ENCODE measurements around the gene NR5A1. TPM values are rescaled to one million over a fixed set of nuclear protein-coding genes. Genes with fewer than 3 reads are reported as not detected.

NR5A1 gene
- polyA plus RNA-seq, 2 of the 4 experiments (the other 2 are of a cell fraction) = not detected

DNA sequence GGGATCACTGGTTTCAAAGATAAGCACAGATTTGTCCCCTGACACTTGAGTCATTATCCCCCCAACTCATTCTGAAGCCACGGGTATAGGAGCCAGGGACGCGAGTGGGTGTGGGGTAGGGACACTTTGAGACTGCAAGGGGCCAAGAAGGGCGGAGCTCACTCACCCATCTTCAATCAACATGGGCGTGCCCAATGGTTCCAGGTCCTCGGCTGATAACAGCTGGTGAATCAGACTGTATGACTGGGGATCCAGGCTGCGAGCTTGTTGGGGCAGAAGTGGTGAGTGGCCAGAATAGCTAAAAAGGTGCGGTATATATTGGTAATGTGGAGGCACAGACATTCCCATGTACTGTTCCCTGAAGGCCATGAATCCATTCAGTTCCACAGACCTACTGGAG is 30.7 kb upstream of the NR5A1 start:
- ChIA-PET CTCF (interaction anchor here (1.1 to 7.1 kb wide), 9 partner anchors 11 to 173 kb away, joined by 3 to 122 read pairs (median 13); partner anchors contain the start of gene PSMB7), POLR2A (no interaction called here)
- Histone ChIP-seq H3K4me2 (no peak overlapping the region), H3K4me3 (no peak overlapping the region), H3K27ac (no peak overlapping the region), H3K4me1 (no peaks in the 10 kb centered on the region), H3K9me3 (no peaks in the 10 kb centered on the region)
- WGBS (ENCODE audit: missing lambda C conversion rate) = 89% methylated on average over 8 of the region's 8 CpGs
- DNase-seq (ENCODE audit: low read depth in 1 of 2, low spot score in 1 of 2) = no peak
- ATAC-seq = no peak
- no peak for FAIRE-seq
- TF ChIP-seq ZSCAN20 (CRISPR knock-in tag; IDR thresholded peaks at IDR 0.05) (no peak), USF2 (IDR thresholded peaks at IDR 0.05) (no peak), FOXS1 (CRISPR knock-in tag; IDR thresholded peaks at IDR 0.05) (no peak)

GRCh38 chr9:124535846-124536245 is 28.6 kb upstream of the NR5A1 start:
- ChIA-PET POLR2A (no interaction called here), CTCF (interaction anchor here (0.6 to 7.1 kb wide), 33 partner anchors 11 to 281 kb away, joined by 3 to 122 read pairs (median 4); partner anchors contain the start of gene PSMB7)
- no peak for DNase-seq (ENCODE audit: low read depth in 1 of 2, low spot score in 1 of 2)
- FAIRE-seq = no peak
- H3K4me3 ChIP-seq = no peak overlapping the region
- TF ChIP-seq SREBF2 (IDR thresholded peaks at IDR 0.05) (no peak), CHD4 (IDR thresholded peaks at IDR 0.05; ENCODE audit: borderline replicate concordance) (no peak), ESRRA (IDR thresholded peaks at IDR 0.05; ENCODE audit: borderline replicate concordance, low read length) (no peak), ZNF302 (CRISPR knock-in tag; IDR thresholded peaks at IDR 0.05) (no peak), KDM5A (IDR thresholded peaks at IDR 0.05) (no peak), POLR2AphosphoS2 (conservative IDR thresholded peaks at IDR 0.05; ENCODE audit: low read length) (no peak), MAZ (IDR thresholded peaks at IDR 0.05; ENCODE audit: borderline replicate concordance, low read depth, low read length) (no peak), PHF8 (IDR thresholded peaks at IDR 0.05; ENCODE audit: borderline replicate concordance, low read depth) (no peak), EHF (CRISPR knock-in tag; IDR thresholded peaks at IDR 0.05) (no peak), MAFK (IDR thresholded peaks at IDR 0.05; ENCODE audit: partially characterized antibody) (no peak), CBX2 (IDR thresholded peaks at IDR 0.05; ENCODE audit: borderline replicate concordance, low read depth) (no peak)
- WGBS (ENCODE audit: missing lambda C conversion rate) = 93% methylated on average over 10 of the region's 10 CpGs
- H3K4me1 ChIP-seq = no peaks in the 10 kb centered on the region
- H3K27ac ChIP-seq = no peak overlapping the region
- no peak for ATAC-seq
- H3K9me3 ChIP-seq = no peaks in the 10 kb centered on the region
- H3K4me2 ChIP-seq = no peak overlapping the region

DNA sequence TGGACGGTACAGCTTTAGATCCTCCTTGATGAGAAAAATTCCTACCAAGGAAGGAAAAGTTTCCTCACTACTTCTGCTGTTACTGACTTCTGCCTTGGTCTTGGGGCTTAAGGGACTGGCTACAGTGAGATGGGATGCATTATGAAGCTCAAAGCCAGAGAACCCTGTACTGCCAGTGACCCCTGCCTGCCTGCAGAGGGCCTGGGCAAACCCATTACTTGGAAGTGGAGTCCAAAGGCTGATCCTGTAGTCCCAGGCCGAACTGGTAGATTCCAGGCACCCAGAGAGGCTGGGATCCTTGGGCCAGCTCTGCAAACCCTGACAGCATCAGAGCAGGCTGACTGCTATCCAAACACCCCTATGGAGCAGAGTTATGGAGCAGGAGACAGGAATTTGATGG is 25.7 kb upstream of the NR5A1 start:
- no peak overlapping the region for H3K4me3 ChIP-seq
- no peak for TF ChIP-seq KDM1A (IDR thresholded peaks at IDR 0.05; ENCODE audit: low read depth)
- TF ChIP-seq MAZ (IDR thresholded peaks at IDR 0.05; ENCODE audit: borderline replicate concordance, low read depth, low read length) = no peak
- TF ChIP-seq, protein P1, sequence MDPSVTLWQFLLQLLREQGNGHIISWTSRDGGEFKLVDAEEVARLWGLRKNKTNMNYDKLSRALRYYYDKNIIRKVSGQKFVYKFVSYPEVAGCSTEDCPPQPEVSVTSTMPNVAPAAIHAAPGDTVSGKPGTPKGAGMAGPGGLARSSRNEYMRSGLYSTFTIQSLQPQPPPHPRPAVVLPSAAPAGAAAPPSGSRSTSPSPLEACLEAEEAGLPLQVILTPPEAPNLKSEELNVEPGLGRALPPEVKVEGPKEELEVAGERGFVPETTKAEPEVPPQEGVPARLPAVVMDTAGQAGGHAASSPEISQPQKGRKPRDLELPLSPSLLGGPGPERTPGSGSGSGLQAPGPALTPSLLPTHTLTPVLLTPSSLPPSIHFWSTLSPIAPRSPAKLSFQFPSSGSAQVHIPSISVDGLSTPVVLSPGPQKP (IDR thresholded peaks at IDR 0.05; ENCODE audit: low read depth, low read length) = no peak
- no peak for TF ChIP-seq EHMT2 (IDR thresholded peaks at IDR 0.05; ENCODE audit: low read depth)
- TF ChIP-seq KDM5A (IDR thresholded peaks at IDR 0.05) = no peak
- TF ChIP-seq TP53 (CRISPR knock-in tag; IDR thresholded peaks at IDR 0.05) = no peak
- TF ChIP-seq FOSL2 (IDR thresholded peaks at IDR 0.05) = no peak
- no peak for TF ChIP-seq FOSL2 (CRISPR knock-in tag; IDR thresholded peaks at IDR 0.05)
- no peak for TF ChIP-seq ZFP36 (IDR thresholded peaks at IDR 0.05; ENCODE audit: borderline replicate concordance, partially characterized antibody)
- TF ChIP-seq RCOR1 (IDR thresholded peaks at IDR 0.05; ENCODE audit: low read depth, low read length) = no peak
- no peak for TF ChIP-seq FOSB (CRISPR knock-in tag; IDR thresholded peaks at IDR 0.05)
- no peak for TF ChIP-seq JUNB (IDR thresholded peaks at IDR 0.05)
- no peak for TF ChIP-seq PHF8 (IDR thresholded peaks at IDR 0.05; ENCODE audit: borderline replicate concordance, low read depth)
- TF ChIP-seq GATA3 (IDR thresholded peaks at IDR 0.05; ENCODE audit: borderline replicate concordance) = no peak
- TF ChIP-seq, protein P2, sequence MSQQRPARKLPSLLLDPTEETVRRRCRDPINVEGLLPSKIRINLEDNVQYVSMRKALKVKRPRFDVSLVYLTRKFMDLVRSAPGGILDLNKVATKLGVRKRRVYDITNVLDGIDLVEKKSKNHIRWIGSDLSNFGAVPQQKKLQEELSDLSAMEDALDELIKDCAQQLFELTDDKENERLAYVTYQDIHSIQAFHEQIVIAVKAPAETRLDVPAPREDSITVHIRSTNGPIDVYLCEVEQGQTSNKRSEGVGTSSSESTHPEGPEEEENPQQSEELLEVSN (IDR thresholded peaks at IDR 0.05; ENCODE audit: borderline replicate concordance, low read depth) = no peak
- TF ChIP-seq, protein P3, sequence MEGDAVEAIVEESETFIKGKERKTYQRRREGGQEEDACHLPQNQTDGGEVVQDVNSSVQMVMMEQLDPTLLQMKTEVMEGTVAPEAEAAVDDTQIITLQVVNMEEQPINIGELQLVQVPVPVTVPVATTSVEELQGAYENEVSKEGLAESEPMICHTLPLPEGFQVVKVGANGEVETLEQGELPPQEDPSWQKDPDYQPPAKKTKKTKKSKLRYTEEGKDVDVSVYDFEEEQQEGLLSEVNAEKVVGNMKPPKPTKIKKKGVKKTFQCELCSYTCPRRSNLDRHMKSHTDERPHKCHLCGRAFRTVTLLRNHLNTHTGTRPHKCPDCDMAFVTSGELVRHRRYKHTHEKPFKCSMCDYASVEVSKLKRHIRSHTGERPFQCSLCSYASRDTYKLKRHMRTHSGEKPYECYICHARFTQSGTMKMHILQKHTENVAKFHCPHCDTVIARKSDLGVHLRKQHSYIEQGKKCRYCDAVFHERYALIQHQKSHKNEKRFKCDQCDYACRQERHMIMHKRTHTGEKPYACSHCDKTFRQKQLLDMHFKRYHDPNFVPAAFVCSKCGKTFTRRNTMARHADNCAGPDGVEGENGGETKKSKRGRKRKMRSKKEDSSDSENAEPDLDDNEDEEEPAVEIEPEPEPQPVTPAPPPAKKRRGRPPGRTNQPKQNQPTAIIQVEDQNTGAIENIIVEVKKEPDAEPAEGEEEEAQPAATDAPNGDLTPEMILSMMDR (IDR thresholded peaks at IDR 0.05) = no peak
- no peak overlapping the region for H3K27ac ChIP-seq
- DNase-seq (ENCODE audit: low read depth in 1 of 2, low spot score in 1 of 2) = no peak
- ATAC-seq = peak; percentile 53 to 69; a peak in 4 of 6 replicates
- 86% methylated on average over 2 of the region's 2 CpGs for WGBS (ENCODE audit: missing lambda C conversion rate)
- H3K4me1 ChIP-seq = no peaks in the 10 kb centered on the region
- ChIA-PET CTCF (interaction anchor here (0.8 to 2.0 kb wide), 8 partner anchors 9 to 219 kb away, joined by 3 to 6 read pairs (median 4); no protein-coding TSS in a partner anchor), POLR2A (no interaction called here)
- FAIRE-seq = no peak
- no peaks in the 10 kb centered on the region for H3K9me3 ChIP-seq
- H3K4me2 ChIP-seq = no peak overlapping the region

Data from A549 (cell line).